ENCODE measurements around the gene IP6K3. TPM values are rescaled to one million over a fixed set of nuclear protein-coding genes. Genes with fewer than 3 reads are reported as not detected.

Gene IP6K3
- total RNA-seq, 1 donor = under 0.01 TPM

- no peak overlapping the region for H3K27ac ChIP-seq (ENCODE audit: low read depth, low read length)
- H2AFZ ChIP-seq (ENCODE audit: low read length) = no peak overlapping the region
- H3K36me3 ChIP-seq (ENCODE audit: insufficient read depth, low read length) = no peaks in the 10 kb centered on the region
Observed at GRCh38 chr6:33746036-33746600, 587 bp downstream of the IP6K3 start.

DNA sequence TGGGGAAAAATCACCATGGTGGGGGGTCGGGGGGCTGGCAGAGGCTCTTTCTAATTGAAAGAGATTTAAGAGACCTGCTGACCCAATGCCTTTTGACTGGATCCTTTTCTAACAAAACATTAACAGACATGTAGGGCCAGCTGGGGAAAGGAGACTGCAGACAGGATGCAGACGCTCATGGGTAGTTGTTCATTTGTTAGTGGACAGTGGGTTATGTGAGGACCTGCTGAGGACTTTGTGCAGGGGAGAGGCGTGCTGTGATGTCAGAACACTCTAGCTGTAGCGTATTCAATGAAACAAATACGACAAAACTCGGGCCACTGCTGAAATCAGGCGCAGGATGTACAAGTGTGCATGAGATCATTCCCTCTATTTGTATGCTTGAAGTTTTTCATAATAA lies 1.2 kb downstream of the IP6K3 start:
- H3K27ac ChIP-seq (ENCODE audit: low read depth, low read length) = no peak overlapping the region
- peak; percentile 71 for DNase-seq (ENCODE audit: insufficient read length, low spot score, missing footprints)
- no peak overlapping the region for H3K4me3 ChIP-seq (ENCODE audit: insufficient read depth, low read length)
- H3K9me3 ChIP-seq (ENCODE audit: low read depth, low read length) = no peaks in the 10 kb centered on the region
- H3K4me2 ChIP-seq (ENCODE audit: insufficient read depth, low read length) = no peak overlapping the region
- H3K27me3 ChIP-seq (ENCODE audit: insufficient read depth, low read length) = peaks cover 6% of the 10 kb centered on the region
- no peaks in the 10 kb centered on the region for H4K20me1 ChIP-seq (ENCODE audit: insufficient read depth, low read length)
- no peaks in the 10 kb centered on the region for H3K79me2 ChIP-seq (ENCODE audit: insufficient read depth, low read length)
- H2AFZ ChIP-seq (ENCODE audit: low read length) = no peak overlapping the region
- TF ChIP-seq, protein P1, sequence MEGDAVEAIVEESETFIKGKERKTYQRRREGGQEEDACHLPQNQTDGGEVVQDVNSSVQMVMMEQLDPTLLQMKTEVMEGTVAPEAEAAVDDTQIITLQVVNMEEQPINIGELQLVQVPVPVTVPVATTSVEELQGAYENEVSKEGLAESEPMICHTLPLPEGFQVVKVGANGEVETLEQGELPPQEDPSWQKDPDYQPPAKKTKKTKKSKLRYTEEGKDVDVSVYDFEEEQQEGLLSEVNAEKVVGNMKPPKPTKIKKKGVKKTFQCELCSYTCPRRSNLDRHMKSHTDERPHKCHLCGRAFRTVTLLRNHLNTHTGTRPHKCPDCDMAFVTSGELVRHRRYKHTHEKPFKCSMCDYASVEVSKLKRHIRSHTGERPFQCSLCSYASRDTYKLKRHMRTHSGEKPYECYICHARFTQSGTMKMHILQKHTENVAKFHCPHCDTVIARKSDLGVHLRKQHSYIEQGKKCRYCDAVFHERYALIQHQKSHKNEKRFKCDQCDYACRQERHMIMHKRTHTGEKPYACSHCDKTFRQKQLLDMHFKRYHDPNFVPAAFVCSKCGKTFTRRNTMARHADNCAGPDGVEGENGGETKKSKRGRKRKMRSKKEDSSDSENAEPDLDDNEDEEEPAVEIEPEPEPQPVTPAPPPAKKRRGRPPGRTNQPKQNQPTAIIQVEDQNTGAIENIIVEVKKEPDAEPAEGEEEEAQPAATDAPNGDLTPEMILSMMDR (IDR thresholded peaks at IDR 0.05; ENCODE audit: extremely low read depth, low read depth, low read length) = no peak
- H3K36me3 ChIP-seq (ENCODE audit: insufficient read depth, low read length) = no peaks in the 10 kb centered on the region
- H3K4me1 ChIP-seq (ENCODE audit: insufficient read depth, low read length) = peaks cover 11% of the 10 kb centered on the region

More at GRCh38 chr6:33746036-33746600, 587 bp downstream of the IP6K3 start:
- Histone ChIP-seq H3K79me2 (ENCODE audit: insufficient read depth, low read length) (no peaks in the 10 kb centered on the region), H3K4me2 (ENCODE audit: insufficient read depth, low read length) (peak overlapping the region; percentile 15), H4K20me1 (ENCODE audit: insufficient read depth, low read length) (no peaks in the 10 kb centered on the region), H3K4me3 (ENCODE audit: insufficient read depth, low read length) (no peak overlapping the region), H3K9me3 (ENCODE audit: low read depth, low read length) (no peaks in the 10 kb centered on the region), H3K27me3 (ENCODE audit: insufficient read depth, low read length) (peaks cover 6% of the 10 kb centered on the region), H3K4me1 (ENCODE audit: insufficient read depth, low read length) (peaks cover 16% of the 10 kb centered on the region)
- TF ChIP-seq, protein P1 (IDR thresholded peaks at IDR 0.05; ENCODE audit: extremely low read depth, low read depth, low read length) = no peak
- peak; percentile 91 for DNase-seq (ENCODE audit: insufficient read length, low spot score, missing footprints)

DNA sequence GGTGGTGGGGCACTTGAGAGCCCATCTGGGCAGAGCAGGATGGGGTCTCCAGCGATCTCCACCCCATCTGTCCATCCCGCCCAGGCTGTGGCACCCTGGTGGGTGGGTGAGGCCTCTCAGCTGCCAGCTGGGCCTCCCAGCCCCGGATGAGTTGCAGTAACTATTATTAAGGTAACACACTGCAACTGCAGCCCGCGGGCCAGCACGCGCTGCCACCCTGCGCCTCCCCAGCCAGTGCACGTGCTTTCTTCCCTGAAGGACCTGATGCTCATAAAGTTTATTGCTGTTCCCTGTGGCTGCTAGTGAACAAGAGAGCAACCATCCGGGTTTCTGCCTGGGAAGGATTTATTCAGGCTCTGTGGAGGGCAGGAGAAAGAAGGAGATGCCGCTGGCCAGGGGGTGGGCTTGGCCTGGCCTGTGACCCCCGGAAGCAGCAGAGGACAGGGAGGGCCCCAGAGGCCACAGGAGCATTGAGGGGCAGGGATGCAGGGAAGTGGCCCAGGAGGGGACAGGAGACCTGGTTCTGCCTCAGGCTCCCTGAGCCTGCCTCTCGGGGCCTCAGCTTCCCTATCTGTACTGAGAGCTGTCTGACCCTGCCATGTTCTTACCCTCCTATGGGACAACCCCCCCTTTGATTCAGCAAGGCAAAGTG lies 1.7 kb downstream of the IP6K3 start:
- Histone ChIP-seq H3K9me3 (ENCODE audit: low read depth, low read length) (no peaks in the 10 kb centered on the region), H3K27ac (ENCODE audit: low read depth, low read length) (no peak overlapping the region), H4K20me1 (ENCODE audit: insufficient read depth, low read length) (no peaks in the 10 kb centered on the region), H3K4me2 (ENCODE audit: insufficient read depth, low read length) (no peak overlapping the region), H3K4me3 (ENCODE audit: insufficient read depth, low read length) (no peak overlapping the region), H3K27me3 (ENCODE audit: insufficient read depth, low read length) (peaks cover 6% of the 10 kb centered on the region), H2AFZ (ENCODE audit: low read length) (no peak overlapping the region), H3K36me3 (ENCODE audit: insufficient read depth, low read length) (no peaks in the 10 kb centered on the region), H3K79me2 (ENCODE audit: insufficient read depth, low read length) (no peaks in the 10 kb centered on the region), H3K4me1 (ENCODE audit: insufficient read depth, low read length) (peaks cover 8% of the 10 kb centered on the region)
- peak; percentile 59 for DNase-seq (ENCODE audit: insufficient read length, low spot score, missing footprints)
- TF ChIP-seq, protein P1 (IDR thresholded peaks at IDR 0.05; ENCODE audit: extremely low read depth, low read depth, low read length) = no peak

DNA sequence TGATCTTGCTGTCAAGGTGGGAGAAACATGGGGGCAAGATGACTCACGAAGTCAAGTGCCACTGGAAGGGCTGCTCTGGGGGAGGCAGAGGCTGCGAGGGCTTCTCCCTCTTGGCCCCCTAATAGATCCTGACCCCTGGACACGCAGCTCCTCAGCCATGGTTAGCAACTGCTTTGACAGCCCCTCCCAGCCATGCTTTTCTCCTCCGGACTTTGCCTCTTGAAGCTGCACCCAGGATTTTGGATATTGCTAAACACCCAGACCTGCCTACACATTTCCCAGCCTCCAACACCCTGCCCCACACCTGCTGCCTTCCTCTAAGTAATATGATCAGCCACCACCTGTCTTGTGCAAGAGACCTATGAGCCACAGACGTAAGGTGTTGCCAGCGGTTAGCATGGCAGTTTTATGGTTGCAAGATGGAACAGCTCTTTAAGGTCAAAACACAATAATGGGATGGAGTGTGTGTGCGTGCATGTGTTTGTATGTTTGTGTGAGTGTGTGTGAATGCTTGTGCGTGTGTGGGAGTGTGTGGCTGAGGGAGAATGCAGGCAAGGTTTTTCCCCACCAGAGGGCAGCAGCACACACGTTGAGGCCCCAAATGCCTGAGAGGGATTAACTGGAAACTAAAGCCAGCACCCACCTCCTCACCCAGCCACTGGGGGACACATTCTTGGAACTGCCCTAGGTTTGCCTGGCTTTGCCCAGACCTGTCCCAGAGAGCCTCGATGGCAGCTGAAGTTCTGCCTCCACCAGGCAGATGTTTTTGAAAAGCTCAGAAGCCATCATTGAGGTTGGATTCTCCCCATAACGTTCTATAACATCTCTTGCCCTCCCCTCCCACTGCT lies 2.5 kb downstream of the IP6K3 start:
- H3K36me3 ChIP-seq (ENCODE audit: insufficient read depth, low read length) = no peaks in the 10 kb centered on the region
- no peaks in the 10 kb centered on the region for H4K20me1 ChIP-seq (ENCODE audit: insufficient read depth, low read length)
- H3K4me3 ChIP-seq (ENCODE audit: insufficient read depth, low read length) = no peak overlapping the region
- TF ChIP-seq, protein P1 (IDR thresholded peaks at IDR 0.05; ENCODE audit: extremely low read depth, low read depth, low read length) = peak; percentile 95
- DNase-seq (ENCODE audit: insufficient read length, low spot score, missing footprints) = peak; percentile 96
- H3K4me2 ChIP-seq (ENCODE audit: insufficient read depth, low read length) = no peak overlapping the region
- H3K27me3 ChIP-seq (ENCODE audit: insufficient read depth, low read length) = peaks cover 6% of the 10 kb centered on the region
- peaks cover 8% of the 10 kb centered on the region for H3K4me1 ChIP-seq (ENCODE audit: insufficient read depth, low read length)
- H3K79me2 ChIP-seq (ENCODE audit: insufficient read depth, low read length) = no peaks in the 10 kb centered on the region
- H3K27ac ChIP-seq (ENCODE audit: low read depth, low read length) = no peak overlapping the region
- no peak overlapping the region for H2AFZ ChIP-seq (ENCODE audit: low read length)
- H3K9me3 ChIP-seq (ENCODE audit: low read depth, low read length) = no peaks in the 10 kb centered on the region

Data from osteoblast (primary cell).